MM.1S (cell line): ENCODE results near the gene ANKRD6.

Experiments
- CTCF ChIP-seq: fragments of 300-600 bp; sonication (generic); IDR thresholded peaks from 2 replicates; pipeline ENCODE4 v1.5.1; 2016; ENCODE audit warnings: antibody characterized with exemption, low read length, mixed read lengths
- EZH2phosphoT487 ChIP-seq: fragments of 300-600 bp; sonication (generic); IDR thresholded peaks from 2 replicates; pipeline ENCODE4 v1.6.1; 2018; ENCODE audit warnings: antibody characterized with exemption, low read length

GRCh38 chr6:89680150-89680549 is 247.2 kb downstream of the ANKRD6 start:
- no peak for TF ChIP-seq EZH2phosphoT487
- no peak for TF ChIP-seq CTCF
